ENCODE measurements around the gene ARHGEF39. TPM values are rescaled to one million over a fixed set of nuclear protein-coding genes. Genes with fewer than 3 reads are reported as not detected.

The ARHGEF39 gene
- polyA plus RNA-seq, 1 donor (not counting 4 experiments of a cell fraction or from before 2014, with no cell fraction given), result 2.4 TPM

GRCh38 chr9:35689542-35690293 lies 24.7 kb upstream of the ARHGEF39 start, which contains the start of gene TPM2:
TSS of gene TPM2 (minus strand) at chr9:35689925. CDS start at chr9:35689817, 108 bp downstream.
- TF ChIP-seq, protein P1, sequence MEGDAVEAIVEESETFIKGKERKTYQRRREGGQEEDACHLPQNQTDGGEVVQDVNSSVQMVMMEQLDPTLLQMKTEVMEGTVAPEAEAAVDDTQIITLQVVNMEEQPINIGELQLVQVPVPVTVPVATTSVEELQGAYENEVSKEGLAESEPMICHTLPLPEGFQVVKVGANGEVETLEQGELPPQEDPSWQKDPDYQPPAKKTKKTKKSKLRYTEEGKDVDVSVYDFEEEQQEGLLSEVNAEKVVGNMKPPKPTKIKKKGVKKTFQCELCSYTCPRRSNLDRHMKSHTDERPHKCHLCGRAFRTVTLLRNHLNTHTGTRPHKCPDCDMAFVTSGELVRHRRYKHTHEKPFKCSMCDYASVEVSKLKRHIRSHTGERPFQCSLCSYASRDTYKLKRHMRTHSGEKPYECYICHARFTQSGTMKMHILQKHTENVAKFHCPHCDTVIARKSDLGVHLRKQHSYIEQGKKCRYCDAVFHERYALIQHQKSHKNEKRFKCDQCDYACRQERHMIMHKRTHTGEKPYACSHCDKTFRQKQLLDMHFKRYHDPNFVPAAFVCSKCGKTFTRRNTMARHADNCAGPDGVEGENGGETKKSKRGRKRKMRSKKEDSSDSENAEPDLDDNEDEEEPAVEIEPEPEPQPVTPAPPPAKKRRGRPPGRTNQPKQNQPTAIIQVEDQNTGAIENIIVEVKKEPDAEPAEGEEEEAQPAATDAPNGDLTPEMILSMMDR (optimal IDR thresholded peaks at IDR 0.05 in 1 of 3, IDR thresholded peaks at IDR 0.05 in 1 of 3, conservative IDR thresholded peaks at IDR 0.05 in 1 of 3; ENCODE audit: extremely low read depth in 1 of 3, insufficient read depth in 2 of 3, low read length in 3 of 3), result no peak
- TF ChIP-seq EZH2 (IDR thresholded peaks at IDR 0.05; ENCODE audit: low read length), result no peak

GRCh38 chr9:35688558-35689541 lies 23.9 kb upstream of the ARHGEF39 start:
- Histone ChIP-seq H3K4me1 (ENCODE audit: control insufficient read depth, extremely low read depth, insufficient read depth, low read length) (peaks cover 16% of the 10 kb centered on the region), H3K9ac (ENCODE audit: control insufficient read depth, extremely low read depth, insufficient read depth, low read length) (peak overlapping the region; percentile 49), H3K9me1 (ENCODE audit: control insufficient read depth, extremely low read depth, insufficient read depth, low read length) (no peaks in the 10 kb centered on the region), H3K4me3 (ENCODE audit: control insufficient read depth in 2 of 3, extremely low read depth in 1 of 3, insufficient read depth in 2 of 3, low read depth in 1 of 3, low read length in 3 of 3) (peak overlapping the region; percentile 32 to 50 (median 35)), H3K4me2 (ENCODE audit: control insufficient read depth, extremely low read depth, insufficient read depth, low read depth, low read length) (peak overlapping the region; percentile 73), H3K9me3 (ENCODE audit: control insufficient read depth, low read depth, low read length) (no peaks in the 10 kb centered on the region), H4K20me1 (ENCODE audit: control insufficient read depth, extremely low read depth, insufficient read depth, low read length) (no peaks in the 10 kb centered on the region), H3K27ac (ENCODE audit: control insufficient read depth, insufficient read depth, low read length) (peak overlapping the region; percentile 59), H3K36me3 (ENCODE audit: control insufficient read depth in 2 of 2, extremely low read depth in 1 of 2, insufficient read depth in 2 of 2, low read length in 2 of 2) (peaks cover 0 to 4% of the 10 kb centered on the region in 2 experiments), H3K79me2 (ENCODE audit: control insufficient read depth, insufficient read depth, low read length) (no peaks in the 10 kb centered on the region), H2AFZ (ENCODE audit: control insufficient read depth, low read length) (no peak overlapping the region), H3K27me3 (ENCODE audit: control insufficient read depth, extremely low read depth, insufficient read depth, low read length) (no peaks in the 10 kb centered on the region)
- TF ChIP-seq, protein P1 (optimal IDR thresholded peaks at IDR 0.05 in 1 of 3, IDR thresholded peaks at IDR 0.05 in 1 of 3, conservative IDR thresholded peaks at IDR 0.05 in 1 of 3; ENCODE audit: extremely low read depth in 1 of 3, insufficient read depth in 2 of 3, low read length in 3 of 3), result no peak
- TF ChIP-seq EZH2 (IDR thresholded peaks at IDR 0.05; ENCODE audit: low read length), result no peak
- dilution Hi-C loops (cut with MboI; ENCODE audit: extremely low pct_ligation_motif_present, low sequenced_read_pairs), result no loop called here
- FAIRE-seq (peak; percentile 95), DNase-seq (ENCODE audit: low read depth, low spot score) (no peak)

More at GRCh38 chr9:35689542-35690293, 24.7 kb upstream of the ARHGEF39 start, which contains the start of gene TPM2:
- peaks cover 0 to 4% of the 10 kb centered on the region in 2 experiments for H3K36me3 ChIP-seq (ENCODE audit: control insufficient read depth in 2 of 2, extremely low read depth in 1 of 2, insufficient read depth in 2 of 2, low read length in 2 of 2)
- H3K79me2 ChIP-seq (ENCODE audit: control insufficient read depth, insufficient read depth, low read length), result no peaks in the 10 kb centered on the region
- FAIRE-seq (no peak), DNase-seq (ENCODE audit: low read depth, low spot score) (no peak)
- dilution Hi-C loops (cut with MboI; ENCODE audit: extremely low pct_ligation_motif_present, low sequenced_read_pairs), result no loop called here
- H3K9me1 ChIP-seq (ENCODE audit: control insufficient read depth, extremely low read depth, insufficient read depth, low read length), result no peaks in the 10 kb centered on the region
- peak within 1 kb of the TSS; percentile 61 for H3K9ac ChIP-seq (ENCODE audit: control insufficient read depth, extremely low read depth, insufficient read depth, low read length)
- H3K9me3 ChIP-seq (ENCODE audit: control insufficient read depth, low read depth, low read length), result no peaks in the 10 kb centered on the region
- peak within 1 kb of the TSS; percentile 60 for H2AFZ ChIP-seq (ENCODE audit: control insufficient read depth, low read length)
- peak within 1 kb of the TSS; percentile 50 to 72 (median 66) for H3K4me3 ChIP-seq (ENCODE audit: control insufficient read depth in 2 of 3, extremely low read depth in 1 of 3, insufficient read depth in 2 of 3, low read depth in 1 of 3, low read length in 3 of 3)
- H3K27me3 ChIP-seq (ENCODE audit: control insufficient read depth, extremely low read depth, insufficient read depth, low read length), result no peaks in the 10 kb centered on the region
- H3K4me1 ChIP-seq (ENCODE audit: control insufficient read depth, extremely low read depth, insufficient read depth, low read length), result peaks cover 16% of the 10 kb centered on the region
- H4K20me1 ChIP-seq (ENCODE audit: control insufficient read depth, extremely low read depth, insufficient read depth, low read length), result no peaks in the 10 kb centered on the region
- peak within 1 kb of the TSS; percentile 73 for H3K4me2 ChIP-seq (ENCODE audit: control insufficient read depth, extremely low read depth, insufficient read depth, low read depth, low read length)
- peak within 1 kb of the TSS; percentile 59 for H3K27ac ChIP-seq (ENCODE audit: control insufficient read depth, insufficient read depth, low read length)
